SJSA1 (cell line): ENCODE data around the gene MYLK. TPM values are rescaled to one million over a fixed set of nuclear protein-coding genes. Genes with fewer than 3 reads are reported as not detected.
"Not testable (repeated sequence)": the region's sequence is repeated elsewhere in the genome, so short reads cannot be mapped to it uniquely, and the experiment has no call there.

Experiments used
- DNase-seq, 2 experiments: peaks; one replicate each; pipeline ENCODE4 v3.0.0-alpha.2; 2015 to 2020; ENCODE audit warnings: low spot score in 2 of 2, low read depth in 1 of 2
- H3K27ac ChIP-seq: fragments of 250-450 bp; sonication (Bioruptor Pico); 2 replicates; pipeline ENCODE4 v1.5.1; 2020; ENCODE audit warnings: mild to moderate bottlenecking, moderate library complexity
- H3K27me3 ChIP-seq: fragments of 250-450 bp; sonication (Bioruptor Pico); replicated peaks from 2 replicates; pipeline ENCODE4 v1.5.1; 2020; ENCODE audit warnings: mild to moderate bottlenecking, moderate library complexity
- H3K36me3 ChIP-seq: fragments of 250-450 bp; sonication (Bioruptor Pico); 2 replicates; pipeline ENCODE4 v1.5.1; 2020; ENCODE audit warnings: mild to moderate bottlenecking
- H3K4me1 ChIP-seq: fragments of 250-450 bp; sonication (Bioruptor Pico); replicated peaks from 2 replicates; pipeline ENCODE4 v1.6.1; 2021; ENCODE audit warnings: mild to moderate bottlenecking
- H3K4me3 ChIP-seq: fragments of 250-450 bp; sonication (Bioruptor Pico); 2 replicates; pipeline ENCODE4 v1.5.1; 2020; ENCODE audit warnings: mild to moderate bottlenecking
- H3K9me3 ChIP-seq: fragments of 250-450 bp; sonication (Bioruptor Pico); replicated peaks from 2 replicates; pipeline ENCODE4 v1.5.1; 2020; ENCODE audit warnings: mild to moderate bottlenecking
- total RNA-seq: library from RNA; depleted of rRNA; stranded (reverse); fragments of >200 nt; shearing (Covaris generic); gene quantifications from 2 replicates; pipeline ENCODE4 v1.2.3, GENCODE V29; 2014

The MYLK gene
- total RNA-seq, 1 experiment from 2014 or later: 147 TPM

GRCh38 chr3:123600863-123601262, 283.3 kb downstream of the MYLK start:
- H3K9me3 ChIP-seq, H3K36me3 ChIP-seq, H3K4me3 ChIP-seq, H3K27ac ChIP-seq, H3K27me3 ChIP-seq, DNase-seq: not testable (repeated sequence)
- peaks cover 26% of the 10 kb centered on the region for H3K4me1 ChIP-seq

GRCh38 chr3:123597561-123597960, 286.6 kb downstream of the MYLK start:
- H3K27me3 ChIP-seq: no peaks in the 10 kb centered on the region
- no peak overlapping the region for H3K27ac ChIP-seq
- H3K36me3 ChIP-seq: no peaks in the 10 kb centered on the region
- H3K4me3 ChIP-seq: no peak overlapping the region
- peaks cover 15% of the 10 kb centered on the region for H3K4me1 ChIP-seq
- H3K9me3 ChIP-seq: no peaks in the 10 kb centered on the region
- no peak for DNase-seq

DNA sequence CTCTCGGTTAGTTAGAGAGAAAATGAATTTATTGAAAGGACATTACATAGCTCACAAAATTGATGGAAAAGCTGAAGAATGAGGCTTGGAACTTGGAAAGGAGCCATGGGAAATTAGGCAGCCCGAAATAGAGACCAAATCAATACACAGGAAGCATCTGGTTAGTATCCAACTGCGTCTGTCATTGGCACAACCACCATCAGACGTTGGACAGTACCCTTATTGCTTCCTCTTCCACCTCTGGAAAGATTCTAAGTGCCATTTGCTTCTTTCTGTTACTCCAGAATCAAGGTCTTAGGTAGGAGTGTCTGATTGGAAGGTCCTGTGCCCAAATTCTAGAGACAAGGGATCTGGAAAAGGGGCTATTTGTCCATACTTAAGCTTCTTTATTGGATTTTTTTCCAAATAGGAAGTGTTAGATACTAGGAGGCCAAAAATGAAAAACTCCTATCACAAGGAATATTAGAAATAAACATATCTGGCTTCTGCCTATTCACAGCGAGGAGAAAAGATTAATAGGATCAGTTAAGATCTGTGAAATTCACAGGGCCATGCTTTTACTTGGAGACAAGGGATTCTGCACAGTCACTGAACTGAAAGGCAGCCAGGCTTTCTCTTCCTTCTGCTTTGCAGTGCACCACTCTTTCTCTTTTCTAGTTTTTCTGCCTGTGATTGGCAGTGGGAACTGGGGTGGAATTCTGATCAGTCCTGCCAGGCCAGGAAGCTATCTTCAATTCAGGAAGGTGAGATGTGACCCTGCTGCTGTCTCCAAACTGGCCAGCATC, 288.5 kb downstream of the MYLK start:
- DNase-seq: no peak
- Histone ChIP-seq H3K4me1 (peaks cover 6% of the 10 kb centered on the region), H3K27ac (no peak overlapping the region), H3K9me3 (peaks cover 8% of the 10 kb centered on the region), H3K4me3 (no peak overlapping the region), H3K36me3 (0 out of 2 replicates have a peak, but pooled peaks cover 14% of the 10 kb centered on the region), H3K27me3 (no peaks in the 10 kb centered on the region)

DNA sequence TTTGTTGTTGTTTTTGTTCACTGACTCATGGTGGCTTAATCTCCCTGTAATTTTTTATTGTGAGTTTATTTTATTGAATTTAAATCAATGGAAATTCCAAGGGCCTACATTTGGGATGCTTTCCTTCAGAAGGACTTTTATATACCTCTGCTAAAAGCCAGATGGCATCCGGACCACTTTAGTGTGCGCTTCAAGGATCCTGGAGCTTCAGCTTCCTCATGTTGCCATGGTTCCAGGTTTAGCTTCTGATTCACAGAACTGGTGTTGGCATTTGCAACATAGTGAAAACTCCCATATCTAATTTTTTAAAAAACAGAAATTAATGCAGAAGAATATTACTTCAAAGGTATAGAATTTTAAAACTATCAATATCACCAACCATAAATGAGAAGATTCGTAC, 290.8 kb downstream of the MYLK start:
- Histone ChIP-seq H3K9me3 (peaks cover 16% of the 10 kb centered on the region), H3K27ac (no peak overlapping the region), H3K4me3 (no peak overlapping the region), H3K36me3 (0 out of 2 replicates have a peak, but pooled peaks cover 15% of the 10 kb centered on the region), H3K4me1 (peaks cover 6% of the 10 kb centered on the region), H3K27me3 (no peaks in the 10 kb centered on the region)
- DNase-seq: no peak

DNA sequence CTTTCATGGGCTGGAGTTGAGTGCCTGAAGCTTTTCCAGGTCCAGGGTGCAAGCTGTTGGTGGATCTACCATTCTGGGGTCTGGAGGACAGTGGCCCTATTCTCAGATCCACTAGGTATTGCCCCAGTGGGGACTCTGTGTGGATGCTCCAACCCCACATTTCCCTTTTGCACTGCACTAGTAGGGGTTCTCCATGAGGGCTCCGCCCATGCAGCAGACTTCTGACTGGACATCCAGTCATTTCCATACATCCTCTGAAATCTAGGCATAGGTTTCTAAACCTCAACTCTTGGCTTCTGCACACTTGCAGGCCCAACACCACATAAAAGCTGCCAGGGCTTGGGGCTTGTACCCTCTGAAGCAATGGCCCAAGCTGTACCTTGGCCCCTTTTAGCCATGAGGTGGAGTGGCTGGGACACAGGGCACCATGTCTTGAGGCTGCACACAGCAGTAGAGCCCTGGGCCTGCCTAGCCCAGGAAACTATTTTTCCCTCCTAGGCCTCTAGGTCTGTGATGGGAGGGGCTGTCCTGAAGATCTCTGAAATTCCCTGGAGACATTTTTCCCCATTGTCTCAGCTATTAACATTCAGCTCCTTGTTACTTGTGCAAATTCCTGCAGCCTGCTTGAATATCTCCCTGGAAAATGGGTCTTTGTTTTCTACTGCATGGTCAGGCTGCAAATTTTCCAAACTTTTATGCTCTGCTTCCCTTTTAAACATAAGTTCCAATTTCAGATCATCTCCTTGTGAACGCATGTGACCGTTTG, 293.3 kb downstream of the MYLK start:
- Histone ChIP-seq H3K4me1 (peaks cover 25% of the 10 kb centered on the region), H3K9me3 (peaks cover 16% of the 10 kb centered on the region), H3K27me3 (no peaks in the 10 kb centered on the region), H3K27ac (no peak overlapping the region), H3K36me3 (peaks cover 18% of the 10 kb centered on the region; the same call in 1 of the 2 replicates), H3K4me3 (no peak overlapping the region)
- DNase-seq: no peak

- no peak overlapping the region for H3K4me3 ChIP-seq
- no peak for DNase-seq
- peak overlapping the region; percentile 85; the same call in 1 of the 2 replicates for H3K27ac ChIP-seq
- peaks cover 16% of the 10 kb centered on the region for H3K9me3 ChIP-seq
- H3K27me3 ChIP-seq: no peaks in the 10 kb centered on the region
- peaks cover 26% of the 10 kb centered on the region for H3K4me1 ChIP-seq
- peaks cover 22% of the 10 kb centered on the region; the same call in 1 of the 2 replicates for H3K36me3 ChIP-seq
These were observed 296.7 kb downstream of the MYLK start for GRCh38 chr3:123587401-123587800.

GRCh38 chr3:123586968-123587367, 297.2 kb downstream of the MYLK start:
- peak; percentile 47 to 52 for DNase-seq
- Histone ChIP-seq H3K9me3 (peaks cover 16% of the 10 kb centered on the region), H3K36me3 (peaks cover 23% of the 10 kb centered on the region; the same call in 1 of the 2 replicates), H3K27me3 (no peaks in the 10 kb centered on the region), H3K4me1 (peaks cover 26% of the 10 kb centered on the region), H3K4me3 (no peak overlapping the region), H3K27ac (peak overlapping the region; percentile 85)

DNA sequence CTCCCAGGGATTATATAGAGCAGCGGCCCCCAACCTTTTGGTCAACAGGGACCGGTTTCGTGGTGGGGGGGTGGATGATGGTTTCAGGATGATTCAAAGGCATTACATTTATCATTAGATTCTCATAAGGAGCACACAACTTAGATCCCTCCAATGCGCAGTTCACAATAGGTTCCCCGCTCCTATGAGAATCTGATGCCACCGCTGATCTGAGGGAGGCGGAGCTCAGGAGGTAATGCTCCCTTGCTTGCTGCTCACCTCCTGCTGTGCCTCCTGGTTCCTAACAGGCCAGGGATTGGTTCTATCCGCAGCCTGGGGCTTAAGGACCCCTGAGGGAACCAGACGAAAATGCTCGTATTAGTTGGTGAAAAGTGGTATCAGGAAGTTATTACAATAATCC, 298.0 kb downstream of the MYLK start:
- H3K27ac ChIP-seq: peak overlapping the region; percentile 85
- peak; percentile 48 to 55 for DNase-seq

DNA sequence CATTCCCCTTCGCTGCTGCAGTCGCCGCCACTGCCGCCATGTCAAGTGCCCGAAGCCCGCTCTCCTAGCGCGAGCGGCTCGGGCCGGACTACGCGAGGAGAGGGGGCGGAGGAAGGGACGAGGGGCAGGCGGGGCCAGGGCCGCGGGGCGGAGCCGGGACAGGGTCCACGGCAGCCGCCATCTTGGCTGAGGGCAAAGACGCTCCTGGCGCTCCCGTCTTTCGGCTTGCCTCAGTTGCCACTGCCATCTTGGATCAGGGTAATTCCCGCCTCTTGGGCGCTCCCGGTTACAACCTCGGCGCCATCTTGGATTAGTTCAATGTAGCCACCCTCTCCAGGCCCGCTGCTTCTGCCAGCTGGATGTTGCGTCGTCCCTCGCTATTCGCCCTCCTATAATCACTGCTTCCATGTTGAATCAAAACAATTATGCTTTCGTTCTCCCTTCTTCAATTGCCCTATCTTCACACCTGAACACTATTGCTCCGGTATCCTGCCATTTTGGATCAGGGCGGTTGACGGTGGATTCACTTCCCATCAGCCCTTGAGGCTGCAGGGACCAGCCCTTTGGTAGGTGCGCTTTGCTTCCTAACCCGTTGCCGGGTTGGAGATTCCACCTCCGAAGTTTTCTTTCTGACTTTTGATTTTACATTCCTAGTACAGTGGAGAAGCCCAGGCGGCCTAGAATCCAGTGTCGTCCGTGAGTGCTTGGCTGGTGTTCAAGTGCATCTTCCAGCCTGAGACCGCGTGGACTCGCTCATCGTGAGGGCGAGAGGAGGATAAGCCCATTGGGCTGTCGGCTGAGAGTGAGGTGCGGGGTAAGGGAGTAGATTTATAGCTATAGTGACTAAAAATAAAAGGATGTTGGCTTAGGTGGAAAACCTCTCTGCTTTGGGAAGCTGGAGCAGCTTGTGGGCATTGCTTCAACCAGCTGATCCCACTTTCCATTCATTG, 298.9 kb downstream of the MYLK start, which contains the start of gene HACD2:
Gene HACD2, minus strand, starts transcription at position 66 of the 950 bp plus-strand sequence. Its CDS starts 26 bp downstream, at position 40.
- Histone ChIP-seq H3K36me3 (peaks cover 15% of the 10 kb centered on the region; the same call in 1 of the 2 replicates), H3K27me3 (no peaks in the 10 kb centered on the region), H3K4me1 (peaks cover 26% of the 10 kb centered on the region), H3K9me3 (peaks cover 4% of the 10 kb centered on the region; the same call in 1 of the 2 replicates), H3K4me3 (peak within 1 kb of the TSS; percentile 65), H3K27ac (peak within 1 kb of the TSS; percentile 85)
- DNase-seq: peak; percentile 97

More for the DNA sequence above, 298.0 kb downstream of the MYLK start:
- Histone ChIP-seq H3K4me3 (peak overlapping the region; percentile 65), H3K9me3 (peaks cover 13% of the 10 kb centered on the region), H3K27me3 (no peaks in the 10 kb centered on the region), H3K4me1 (peaks cover 26% of the 10 kb centered on the region), H3K36me3 (peaks cover 18% of the 10 kb centered on the region; the same call in 1 of the 2 replicates)

GRCh38 chr3:123584284-123584987, 299.7 kb downstream of the MYLK start:
- no peaks in the 10 kb centered on the region for H3K9me3 ChIP-seq
- peaks cover 19% of the 10 kb centered on the region for H3K36me3 ChIP-seq
- H3K4me3 ChIP-seq: peak overlapping the region; percentile 65
- H3K27me3 ChIP-seq: no peaks in the 10 kb centered on the region
- peaks cover 26% of the 10 kb centered on the region for H3K4me1 ChIP-seq
- DNase-seq: no peak
- H3K27ac ChIP-seq: no peak overlapping the region

DNA sequence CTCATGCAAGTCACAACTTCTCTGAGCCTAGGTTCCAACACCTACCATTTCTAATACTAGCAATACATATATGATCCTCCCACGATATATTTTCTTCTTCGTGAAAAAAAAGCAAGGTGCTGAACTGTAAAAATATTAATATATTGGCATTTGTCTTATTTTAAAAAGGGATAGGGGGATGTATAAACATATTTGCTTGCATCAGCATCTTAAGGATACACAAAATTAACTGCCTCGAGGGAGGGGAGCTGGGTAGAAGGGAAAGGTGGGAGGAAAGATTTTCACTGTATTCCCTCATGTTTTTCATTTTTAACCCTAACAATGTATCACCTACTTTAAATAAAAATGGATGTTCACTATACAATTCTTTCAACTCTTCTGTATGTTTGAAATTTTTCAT, 300.6 kb downstream of the MYLK start:
- H3K4me3 ChIP-seq: no peak overlapping the region; the same call in 1 of the 2 replicates
- peaks cover 25% of the 10 kb centered on the region for H3K36me3 ChIP-seq
- no peak for DNase-seq
- H3K4me1 ChIP-seq: peaks cover 26% of the 10 kb centered on the region
- H3K9me3 ChIP-seq: no peaks in the 10 kb centered on the region
- no peaks in the 10 kb centered on the region for H3K27me3 ChIP-seq
- H3K27ac ChIP-seq: no peak overlapping the region

DNA sequence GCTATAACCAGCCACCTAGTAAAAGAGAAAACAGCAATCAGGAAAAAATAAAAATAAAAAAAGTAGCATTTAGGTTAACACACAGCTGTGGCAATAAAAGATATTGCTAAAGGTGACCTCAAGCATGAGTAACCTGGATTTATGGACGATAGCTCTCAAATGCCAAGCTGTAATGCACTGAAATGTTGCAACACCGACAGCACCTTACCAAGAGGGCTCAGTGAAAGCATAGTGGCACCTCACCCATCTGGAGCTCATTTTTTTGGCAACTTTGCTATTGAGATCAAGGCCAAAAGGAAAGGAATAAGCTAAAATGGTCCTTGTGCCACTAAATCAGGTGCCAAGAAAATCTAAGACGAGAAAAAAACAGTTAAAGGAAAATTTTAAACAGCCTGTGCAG, 301.8 kb downstream of the MYLK start:
- no peak for DNase-seq
- Histone ChIP-seq H3K4me3 (no peak overlapping the region), H3K27ac (no peak overlapping the region), H3K9me3 (no peaks in the 10 kb centered on the region), H3K27me3 (no peaks in the 10 kb centered on the region), H3K4me1 (peaks cover 22% of the 10 kb centered on the region), H3K36me3 (peaks cover 30% of the 10 kb centered on the region)
